ENCODE data around the gene AGFG1. TPM values are rescaled to one million over a fixed set of nuclear protein-coding genes. Genes with fewer than 3 reads are reported as not detected.

The AGFG1 gene
- total RNA-seq, 1 donor from 2014 or later: 75.1 TPM

DNA sequence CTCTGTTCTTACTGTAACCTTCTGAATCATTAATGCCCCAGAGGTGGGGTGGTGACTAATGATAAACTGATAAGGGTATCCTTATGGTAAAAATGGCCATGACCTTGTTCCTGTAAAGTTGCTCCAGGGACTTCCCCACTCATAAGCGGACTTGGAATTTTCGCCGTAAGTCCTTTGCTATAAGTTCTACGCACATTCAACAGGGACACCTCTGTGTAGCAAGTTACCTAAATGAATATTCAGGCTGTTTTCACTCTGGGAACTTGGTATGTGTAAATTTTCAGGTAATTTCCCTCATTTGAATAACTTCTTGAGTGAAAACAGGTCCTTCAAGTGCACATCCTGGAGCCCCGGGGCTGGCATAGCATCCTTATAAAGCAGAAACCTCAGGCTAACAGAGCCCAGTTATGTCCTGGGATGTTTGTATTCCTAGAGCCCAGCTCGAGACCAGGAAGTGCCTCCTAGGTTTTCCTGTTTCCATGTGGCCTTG is 9.4 kb upstream of the AGFG1 start:
- H3K27me3 ChIP-seq (ENCODE audit: control insufficient read depth, insufficient read depth, low read length): no peaks in the 10 kb centered on the region
- H3K36me3 ChIP-seq (ENCODE audit: control insufficient read depth, insufficient read depth, low read length): no peaks in the 10 kb centered on the region
- no peak overlapping the region for H3K4me3 ChIP-seq (ENCODE audit: low read depth, low read length)
- DNase-seq (ENCODE audit: low read depth): no peak
- TF ChIP-seq, protein P1, sequence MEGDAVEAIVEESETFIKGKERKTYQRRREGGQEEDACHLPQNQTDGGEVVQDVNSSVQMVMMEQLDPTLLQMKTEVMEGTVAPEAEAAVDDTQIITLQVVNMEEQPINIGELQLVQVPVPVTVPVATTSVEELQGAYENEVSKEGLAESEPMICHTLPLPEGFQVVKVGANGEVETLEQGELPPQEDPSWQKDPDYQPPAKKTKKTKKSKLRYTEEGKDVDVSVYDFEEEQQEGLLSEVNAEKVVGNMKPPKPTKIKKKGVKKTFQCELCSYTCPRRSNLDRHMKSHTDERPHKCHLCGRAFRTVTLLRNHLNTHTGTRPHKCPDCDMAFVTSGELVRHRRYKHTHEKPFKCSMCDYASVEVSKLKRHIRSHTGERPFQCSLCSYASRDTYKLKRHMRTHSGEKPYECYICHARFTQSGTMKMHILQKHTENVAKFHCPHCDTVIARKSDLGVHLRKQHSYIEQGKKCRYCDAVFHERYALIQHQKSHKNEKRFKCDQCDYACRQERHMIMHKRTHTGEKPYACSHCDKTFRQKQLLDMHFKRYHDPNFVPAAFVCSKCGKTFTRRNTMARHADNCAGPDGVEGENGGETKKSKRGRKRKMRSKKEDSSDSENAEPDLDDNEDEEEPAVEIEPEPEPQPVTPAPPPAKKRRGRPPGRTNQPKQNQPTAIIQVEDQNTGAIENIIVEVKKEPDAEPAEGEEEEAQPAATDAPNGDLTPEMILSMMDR (IDR thresholded peaks at IDR 0.05; ENCODE audit: insufficient read depth, low read length, poor library complexity, severe bottlenecking): no peak

DNA sequence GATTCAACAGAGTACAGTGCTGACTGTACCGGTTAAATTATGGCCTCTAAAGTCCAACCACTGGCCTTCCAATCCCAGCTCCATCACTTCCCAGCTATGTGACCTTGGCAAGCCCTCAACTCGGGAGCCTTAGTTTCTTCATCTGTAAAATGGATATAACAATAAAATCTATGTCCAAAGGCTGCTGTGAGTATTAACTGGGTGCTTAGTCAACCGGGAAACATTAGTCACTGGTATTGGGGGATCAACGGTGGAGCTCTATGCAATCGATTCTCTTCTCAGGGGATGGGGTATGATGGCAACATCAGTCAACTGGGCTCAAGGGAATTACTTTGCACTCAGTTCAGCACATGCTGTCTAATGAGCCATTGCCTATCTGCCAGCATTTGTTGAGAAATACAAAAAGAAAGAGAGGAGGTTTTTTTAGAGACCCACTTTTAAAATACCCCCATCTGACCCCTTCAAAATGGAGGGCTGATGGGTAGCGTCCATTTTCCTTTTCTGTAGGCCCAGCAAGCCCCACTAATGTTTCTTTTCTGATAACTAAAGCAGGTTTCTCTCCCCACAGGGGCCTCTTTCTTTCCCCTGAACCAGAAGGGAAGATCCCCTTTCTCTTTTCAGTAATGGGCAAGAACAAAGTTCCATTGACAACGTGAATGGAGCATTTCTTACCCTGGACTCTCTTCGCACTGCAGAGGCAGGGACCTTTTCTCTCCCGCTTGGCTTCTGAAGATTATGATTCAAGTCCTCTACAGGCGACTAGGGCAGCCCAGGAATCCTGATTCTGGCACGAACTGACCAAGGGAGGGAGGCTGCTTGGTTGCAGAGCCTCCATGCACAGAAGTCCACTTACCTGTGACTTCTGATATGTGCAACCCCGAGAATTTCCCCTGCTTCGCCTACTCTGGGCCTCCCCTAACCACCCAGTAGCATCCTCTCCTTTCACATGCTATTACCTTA is 8.7 kb upstream of the AGFG1 start:
- TF ChIP-seq, protein P1 (IDR thresholded peaks at IDR 0.05; ENCODE audit: insufficient read depth, low read length, poor library complexity, severe bottlenecking): no peak
- H3K36me3 ChIP-seq (ENCODE audit: control insufficient read depth, insufficient read depth, low read length): no peaks in the 10 kb centered on the region
- no peaks in the 10 kb centered on the region for H3K27me3 ChIP-seq (ENCODE audit: control insufficient read depth, insufficient read depth, low read length)
- no peak for DNase-seq (ENCODE audit: low read depth)
- no peak overlapping the region for H3K4me3 ChIP-seq (ENCODE audit: low read depth, low read length)

DNA sequence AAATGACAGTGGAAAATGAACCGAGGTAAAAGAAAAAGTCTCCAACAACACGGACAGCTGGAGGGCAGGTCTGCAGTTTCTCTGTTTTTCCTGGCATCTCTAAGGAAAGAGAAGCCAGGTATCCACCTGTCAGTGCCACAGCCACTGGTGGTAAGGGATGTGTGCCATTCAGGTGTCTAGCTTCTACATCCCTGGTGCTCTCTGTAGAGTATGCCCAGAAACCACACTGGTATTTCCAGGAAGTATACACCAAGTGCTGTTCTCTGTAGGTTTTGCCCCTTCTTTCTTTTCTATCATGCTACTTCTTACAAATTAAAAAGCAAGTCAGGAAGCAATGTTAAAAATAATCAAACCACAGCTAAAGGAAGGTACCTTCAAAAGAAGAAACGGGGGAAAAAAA is 7.6 kb upstream of the AGFG1 start:
- no peaks in the 10 kb centered on the region for H3K27me3 ChIP-seq (ENCODE audit: control insufficient read depth, insufficient read depth, low read length)
- no peaks in the 10 kb centered on the region for H3K36me3 ChIP-seq (ENCODE audit: control insufficient read depth, insufficient read depth, low read length)
- no peak for DNase-seq (ENCODE audit: low read depth)
- TF ChIP-seq, protein P1 (IDR thresholded peaks at IDR 0.05; ENCODE audit: insufficient read depth, low read length, poor library complexity, severe bottlenecking): no peak
- no peak overlapping the region for H3K4me3 ChIP-seq (ENCODE audit: low read depth, low read length)

DNA sequence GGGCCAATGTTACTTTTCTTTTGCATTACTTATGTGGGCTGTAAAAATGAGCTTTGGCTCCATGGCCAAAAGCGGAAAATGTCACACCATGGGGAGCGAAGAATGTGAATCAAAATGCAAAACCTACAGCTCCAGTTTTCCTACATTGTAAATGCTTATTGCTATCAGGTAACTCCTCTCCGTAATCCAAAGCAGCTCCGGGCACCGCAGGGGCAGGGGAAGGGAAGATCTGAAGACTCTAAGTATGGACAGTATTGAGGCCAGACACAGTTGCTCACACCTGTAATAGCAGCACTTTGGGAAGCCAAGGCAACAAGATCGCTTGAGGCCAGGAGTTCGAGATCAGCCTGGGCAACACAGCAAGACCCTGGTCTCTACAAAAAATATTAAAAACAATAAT is 7.1 kb upstream of the AGFG1 start:
- TF ChIP-seq, protein P1 (IDR thresholded peaks at IDR 0.05; ENCODE audit: insufficient read depth, low read length, poor library complexity, severe bottlenecking): no peak
- Histone ChIP-seq H3K36me3 (ENCODE audit: control insufficient read depth, insufficient read depth, low read length) (no peaks in the 10 kb centered on the region), H3K27me3 (ENCODE audit: control insufficient read depth, insufficient read depth, low read length) (no peaks in the 10 kb centered on the region), H3K4me3 (ENCODE audit: low read depth, low read length) (no peak overlapping the region)
- no peak for DNase-seq (ENCODE audit: low read depth)

DNA sequence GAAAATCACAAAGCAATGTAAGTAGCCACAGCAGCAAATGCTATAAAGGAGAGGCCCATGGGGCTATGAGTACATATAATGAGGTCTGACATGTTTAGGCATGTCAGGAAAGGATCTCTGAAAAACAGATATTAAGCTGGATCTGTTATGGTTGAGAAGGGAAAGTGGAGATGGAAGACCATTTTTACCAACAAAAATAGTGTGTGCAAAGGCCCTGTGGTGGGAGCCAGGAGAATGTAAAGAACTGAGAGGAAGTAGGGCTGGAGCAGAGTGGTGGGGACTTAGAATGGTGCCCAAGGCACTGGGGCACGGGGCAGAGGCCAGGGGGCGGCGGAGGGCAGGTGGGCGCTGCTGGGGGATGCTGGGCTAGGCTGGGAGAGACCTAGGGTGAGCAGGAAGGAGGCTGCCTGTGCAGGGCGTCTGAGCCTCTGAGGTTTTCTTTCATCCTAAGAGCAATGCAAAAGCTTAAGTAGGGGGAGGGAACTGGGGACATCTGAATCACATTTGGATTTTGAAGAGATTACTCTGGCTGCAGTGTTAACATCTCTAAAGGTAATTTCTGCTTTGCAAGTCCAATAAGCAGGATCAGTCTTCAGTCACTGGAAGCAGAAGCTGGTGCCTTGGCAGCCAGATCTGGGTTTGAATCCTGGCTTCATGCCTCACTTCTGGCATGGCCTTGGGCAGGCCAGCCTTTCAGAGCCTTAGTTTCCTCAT is 4.9 kb upstream of the AGFG1 start:
- Histone ChIP-seq H3K4me3 (ENCODE audit: low read depth, low read length) (no peak overlapping the region), H3K36me3 (ENCODE audit: control insufficient read depth, insufficient read depth, low read length) (no peaks in the 10 kb centered on the region), H3K27me3 (ENCODE audit: control insufficient read depth, insufficient read depth, low read length) (no peaks in the 10 kb centered on the region)
- no peak for DNase-seq (ENCODE audit: low read depth)
- TF ChIP-seq, protein P1 (IDR thresholded peaks at IDR 0.05; ENCODE audit: insufficient read depth, low read length, poor library complexity, severe bottlenecking): no peak
